Activated CD4-positive, alpha-beta T cell treated with anti-CD3 and anti-CD28 coated beads for 36 hours (primary cell): ENCODE measurements around the gene IKZF4. TPM values are rescaled to one million over a fixed set of nuclear protein-coding genes. Genes with fewer than 3 reads are reported as not detected.
A peak's percentile ranks its signal among the peaks of the same experiment; 100 is the strongest.

Experiments
- ATAC-seq: fragments of 200-7000 bp; cut with Tn5 transposase; one replicate; pipeline ENCODE4 v1.10.0; 2021; ENCODE audit warnings: mild to moderate bottlenecking, moderate library complexity
- CTCF ChIA-PET: fragments of 350-600 bp; sonication (Branson Sonifier 250); formaldehyde crosslinking; loops from one replicate; lab custom pipeline; 2021; ENCODE audit warnings: antibody characterized with exemption; lab: Charles Lee
- POLR2A ChIA-PET: fragments of 350-600 bp; sonication (Branson Sonifier 250); formaldehyde crosslinking; loops from one replicate; lab custom pipeline; 2021; ENCODE audit warnings: antibody characterized with exemption, inconsistent platforms; lab: Charles Lee
- DNase-seq: peaks from one replicate; pipeline ENCODE4 v3.0.0-alpha.2; 2020
- H3K27ac Mint-ChIP-seq: one replicate; pipeline ENCODE4 v1.8.0; 2021; ENCODE audit warnings: mixed read lengths
- H3K27me3 Mint-ChIP-seq: one replicate; pipeline ENCODE4 v1.8.0; 2021; ENCODE audit warnings: mixed read lengths
- H3K36me3 Mint-ChIP-seq: one replicate; pipeline ENCODE4 v1.8.0; 2021; ENCODE audit warnings: low read depth, mixed read lengths
- H3K4me1 Mint-ChIP-seq: one replicate; pipeline ENCODE4 v1.8.0; 2021; ENCODE audit warnings: mixed read lengths
- H3K4me3 Mint-ChIP-seq: one replicate; pipeline ENCODE4 v1.8.0; 2021; ENCODE audit warnings: mild to moderate bottlenecking, moderate library complexity, mixed read lengths
- H3K9me3 Mint-ChIP-seq: one replicate; pipeline ENCODE4 v1.8.0; 2021; ENCODE audit warnings: low read depth, mixed read lengths
- intact Hi-C, 2 experiments: fragments of 100-400 bp; cut with DNase I in 1 of 2; cut with micrococcal nuclease in 1 of 2; formaldehyde crosslinking; loops; one replicate each; pipeline versions ENCODE4 v1.14.2 to v1.15.1; 2022 to 2024; cut with DNase I, micrococcal nuclease
- total RNA-seq, 2 experiments: library from RNA; stranded (reverse); gene quantifications; one replicate each; pipeline ENCODE4 v1.2.3, GENCODE V29; 2021

Gene IKZF4
- total RNA-seq, 2 experiments from 2014 or later = 14.9 to 16.3 TPM

DNA sequence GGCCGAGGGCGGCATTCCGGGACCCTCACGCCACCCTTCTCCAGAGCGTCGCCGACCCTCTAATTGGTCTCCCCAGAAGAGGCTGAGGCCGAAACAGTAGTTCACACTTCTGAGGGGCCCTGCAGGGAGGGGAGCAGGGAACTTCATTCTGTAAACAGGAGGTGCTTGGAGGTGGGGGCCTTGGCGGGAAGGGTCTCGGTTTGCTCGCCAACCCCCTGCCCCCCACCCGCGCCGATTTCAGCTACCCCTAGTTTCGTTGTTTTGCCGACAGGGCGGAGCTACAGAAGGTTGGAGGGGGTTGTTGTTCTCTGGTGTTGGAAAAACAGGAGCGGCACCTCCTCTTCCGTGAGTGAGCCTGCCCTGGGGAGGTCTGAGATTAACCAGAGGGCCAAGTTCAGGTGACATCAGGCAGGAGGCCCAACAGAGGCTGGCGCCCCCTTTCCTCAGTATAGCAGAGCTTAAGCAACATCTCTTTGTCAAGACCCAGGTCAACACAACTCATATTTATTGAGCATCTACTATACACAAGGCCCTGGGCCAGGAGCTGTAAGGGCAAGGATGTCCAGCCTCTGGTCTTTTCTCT is 59.8 kb downstream of the IKZF4 start:
- peaks cover 6% of the 10 kb centered on the region for H3K27me3 Mint-ChIP-seq
- H3K27ac Mint-ChIP-seq = no peak overlapping the region
- ATAC-seq (no peak), DNase-seq (peak; percentile 16)
- H3K36me3 Mint-ChIP-seq = no peaks in the 10 kb centered on the region
- ChIA-PET POLR2A (no interaction called here), CTCF (interaction anchor here (0.9 to 2.6 kb wide), 5 partner anchors 21 to 342 kb away, joined by 3 to 7 read pairs (median 4); no protein-coding TSS in a partner anchor)
- intact Hi-C loops = loop anchor here in 1 of 2 experiments (1.0 to 5.0 kb wide), 2 partner anchors 24 to 33 kb away; partner anchors contain the start of gene PA2G4
- H3K9me3 Mint-ChIP-seq = no peaks in the 10 kb centered on the region
- H3K4me1 Mint-ChIP-seq = peaks cover 8% of the 10 kb centered on the region
- peak overlapping the region; percentile 74 for H3K4me3 Mint-ChIP-seq

DNA sequence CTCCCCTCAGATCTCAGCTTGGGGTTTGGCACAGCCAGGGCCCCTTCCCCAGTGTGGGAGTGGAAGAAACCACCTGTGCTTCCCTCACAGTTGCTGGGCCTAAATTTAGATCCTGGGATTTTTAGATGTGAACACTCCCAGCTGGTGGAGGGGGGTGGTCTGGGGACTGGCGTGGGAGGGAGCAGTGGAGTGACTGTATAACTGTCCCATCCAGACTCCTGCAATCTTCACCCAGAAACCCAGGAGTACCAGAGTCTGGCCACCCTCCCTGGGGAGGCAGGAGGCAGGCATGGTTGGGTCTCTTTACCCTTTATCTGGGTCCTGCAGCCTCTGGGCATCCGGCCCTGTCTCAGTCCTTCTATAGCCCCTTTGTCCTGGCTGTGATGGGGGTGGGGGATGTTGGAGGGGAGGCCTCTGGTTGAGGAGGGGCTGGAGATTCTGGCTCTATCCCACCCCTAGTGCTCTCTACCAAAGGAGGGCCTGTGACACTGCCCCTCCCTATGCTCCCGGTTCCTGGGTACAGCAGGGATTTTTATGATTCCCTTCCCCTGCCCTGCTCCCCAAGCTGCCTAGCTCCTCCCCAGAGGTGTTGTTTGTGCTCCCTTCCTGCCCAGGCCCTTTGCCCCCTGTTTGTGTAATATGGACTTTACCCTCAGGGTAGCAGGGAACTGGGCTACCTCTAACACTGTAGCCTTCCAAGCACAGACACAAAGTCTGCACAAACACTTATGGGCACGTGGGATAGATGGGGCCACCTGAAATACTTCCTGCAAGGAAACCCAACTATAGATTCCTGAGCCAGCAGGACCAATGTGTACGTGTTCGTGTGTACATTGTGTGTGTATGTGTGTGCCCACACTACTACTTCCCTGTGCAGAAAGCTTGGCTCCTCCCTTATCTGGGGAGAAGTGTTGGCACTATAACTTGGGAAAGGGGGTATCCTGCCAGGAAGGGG is 60.8 kb downstream of the IKZF4 start:
- CTCF ChIA-PET = interaction anchor here (0.7 to 2.6 kb wide), 5 partner anchors 22 to 544 kb away, joined by 3 to 7 read pairs (median 4); partner anchors contain the start of gene PA2G4
- ATAC-seq = no peak
- no peak overlapping the region for H3K4me3 Mint-ChIP-seq
- no peak for DNase-seq
- POLR2A ChIA-PET = no interaction called here
- H3K9me3 Mint-ChIP-seq = no peaks in the 10 kb centered on the region
- H3K4me1 Mint-ChIP-seq = peaks cover 8% of the 10 kb centered on the region
- H3K36me3 Mint-ChIP-seq = no peaks in the 10 kb centered on the region
- H3K27me3 Mint-ChIP-seq = peaks cover 6% of the 10 kb centered on the region
- no peak overlapping the region for H3K27ac Mint-ChIP-seq
- intact Hi-C loops = loop anchor here in 1 of 2 experiments (5.0 kb wide), 1 partner anchor 34 kb away; no protein-coding TSS in a partner anchor

DNA sequence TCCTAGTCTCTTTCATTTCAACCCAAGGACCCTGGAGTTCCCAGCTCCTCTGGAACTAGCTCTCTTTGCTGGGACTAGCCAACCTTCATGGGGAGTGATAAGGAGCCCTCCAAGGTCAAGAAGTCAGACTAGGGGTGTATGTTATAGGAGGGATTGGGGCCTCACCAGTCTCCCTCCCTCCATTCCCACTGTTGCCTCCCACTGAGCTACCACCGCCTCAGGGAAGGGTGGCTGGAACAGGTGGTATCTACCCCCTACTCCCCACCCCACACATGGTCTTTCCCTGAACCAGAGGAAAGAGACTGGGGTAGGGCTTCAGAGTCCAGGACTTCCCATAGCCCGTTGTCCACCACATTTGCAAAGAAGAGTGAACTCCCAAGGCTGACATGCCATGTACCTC is 61.5 kb downstream of the IKZF4 start:
- no peaks in the 10 kb centered on the region for H3K9me3 Mint-ChIP-seq

DNA sequence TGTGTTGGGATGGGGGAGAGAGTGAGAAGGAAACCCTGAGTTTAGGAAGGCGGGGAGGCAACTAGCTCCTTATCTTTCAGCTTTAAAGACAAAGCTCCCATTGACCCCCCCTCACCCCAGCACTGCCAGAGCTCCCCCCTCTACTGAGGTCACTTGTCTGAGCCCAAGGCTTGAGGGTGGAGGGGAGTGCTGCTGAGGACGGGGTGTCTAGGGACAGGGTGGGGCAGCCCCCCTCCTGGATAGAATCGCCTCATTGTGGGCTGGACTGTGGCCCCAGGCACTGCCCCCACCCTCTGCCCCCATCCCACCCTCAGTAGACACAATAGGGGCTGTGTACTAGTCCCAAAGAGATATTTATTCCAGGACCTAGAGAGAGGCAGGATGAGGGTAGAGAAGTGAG is 62.1 kb downstream of the IKZF4 start:
- no peak overlapping the region for H3K4me3 Mint-ChIP-seq
- CTCF ChIA-PET = interaction anchor here (1.0 to 2.6 kb wide), 5 partner anchors 18 to 87 kb away, joined by 3 to 7 read pairs (median 3); partner anchors contain the start of gene PA2G4
- H3K9me3 Mint-ChIP-seq = no peaks in the 10 kb centered on the region
- DNase-seq (no peak), ATAC-seq (no peak)
- intact Hi-C loops = loop anchor here in 1 of 2 experiments (5.0 kb wide), 1 partner anchor 36 kb away; no protein-coding TSS in a partner anchor
- H3K4me1 Mint-ChIP-seq = peaks cover 8% of the 10 kb centered on the region
- POLR2A ChIA-PET = interaction anchor here (0.6 kb wide), 1 partner anchor 37 kb away, joined by 3 read pairs; no protein-coding TSS in a partner anchor
- H3K27ac Mint-ChIP-seq = no peak overlapping the region
- no peaks in the 10 kb centered on the region for H3K36me3 Mint-ChIP-seq
- H3K27me3 Mint-ChIP-seq = peaks cover 6% of the 10 kb centered on the region

More for the DNA sequence above, 61.5 kb downstream of the IKZF4 start:
- Mint-ChIP-seq H3K4me1 (peaks cover 8% of the 10 kb centered on the region), H3K4me3 (no peak overlapping the region), H3K27me3 (peaks cover 6% of the 10 kb centered on the region), H3K27ac (no peak overlapping the region), H3K36me3 (no peaks in the 10 kb centered on the region)
- ChIA-PET POLR2A (no interaction called here), CTCF (interaction anchor here (0.7 to 2.6 kb wide), 6 partner anchors 22 to 544 kb away, joined by 3 to 7 read pairs (median 4); partner anchors contain the start of gene PA2G4)
- no peak for ATAC-seq
- intact Hi-C loops = loop anchor here in 1 of 2 experiments (5.0 kb wide), 1 partner anchor 35 kb away; no protein-coding TSS in a partner anchor
- DNase-seq = no peak

DNA sequence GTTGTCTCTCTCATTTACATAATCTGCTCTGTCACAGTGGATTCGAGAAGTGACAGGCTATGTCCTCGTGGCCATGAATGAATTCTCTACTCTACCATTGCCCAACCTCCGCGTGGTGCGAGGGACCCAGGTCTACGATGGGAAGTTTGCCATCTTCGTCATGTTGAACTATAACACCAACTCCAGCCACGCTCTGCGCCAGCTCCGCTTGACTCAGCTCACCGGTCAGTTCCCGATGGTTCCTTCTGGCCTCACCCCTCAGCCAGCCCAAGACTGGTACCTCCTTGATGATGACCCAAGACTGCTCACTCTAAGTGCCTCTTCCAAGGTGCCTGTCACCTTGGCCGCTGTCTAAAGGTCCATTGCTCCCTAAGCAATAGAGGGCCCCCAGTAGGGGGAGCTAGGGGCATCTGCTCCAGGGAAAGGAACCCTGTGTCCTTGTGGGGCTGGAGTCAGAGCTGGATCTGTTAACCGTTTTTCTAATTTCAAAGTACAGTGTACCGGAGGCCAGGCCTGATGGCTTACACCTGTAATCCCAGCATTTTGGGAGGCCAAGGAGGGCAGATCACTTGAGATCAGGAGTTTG is 64.2 kb downstream of the IKZF4 start:
- Mint-ChIP-seq H3K9me3 (no peaks in the 10 kb centered on the region), H3K4me1 (peaks cover 4% of the 10 kb centered on the region), H3K4me3 (no peak overlapping the region), H3K27me3 (peaks cover 6% of the 10 kb centered on the region), H3K27ac (no peak overlapping the region), H3K36me3 (no peaks in the 10 kb centered on the region)
- peak; percentile 51 for ATAC-seq
- CTCF ChIA-PET = interaction anchor here (0.5 to 1.8 kb wide), 8 partner anchors 10 to 438 kb away, joined by 3 to 6 read pairs (median 3); partner anchors contain the start of genes PA2G4, SLC39A5 and SMARCC2
- POLR2A ChIA-PET = interaction anchor here (0.6 kb wide), 1 partner anchor 111 kb away, joined by 4 read pairs; the partner anchor contains the start of gene RAB5B
- intact Hi-C loops = loop anchor here in 1 of 2 experiments (5.0 kb wide), 1 partner anchor 38 kb away; no protein-coding TSS in a partner anchor
- DNase-seq = peak; percentile 66

DNA sequence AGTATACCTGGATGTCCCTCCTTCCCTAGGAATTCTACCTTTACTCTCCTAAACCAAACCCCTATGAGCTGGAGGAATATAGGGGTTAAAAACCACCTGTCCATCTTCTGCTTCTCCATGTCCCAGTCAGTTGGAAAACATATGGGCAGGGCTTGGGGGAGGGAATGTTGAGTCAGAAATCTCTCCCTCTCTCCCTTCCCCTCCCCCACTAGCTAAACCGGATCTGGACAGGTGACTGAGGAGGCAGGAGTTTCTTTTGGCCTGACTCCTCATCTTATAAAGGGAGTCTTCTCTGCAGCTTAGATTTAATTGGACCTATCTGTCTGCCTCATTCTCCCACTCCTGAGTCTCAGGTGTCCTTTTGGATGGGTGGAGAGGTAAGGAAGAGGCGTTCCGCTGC is 65.3 kb downstream of the IKZF4 start:
- intact Hi-C loops = no loop called here
- Mint-ChIP-seq H3K36me3 (no peaks in the 10 kb centered on the region), H3K4me1 (no peaks in the 10 kb centered on the region), H3K27ac (no peak overlapping the region), H3K9me3 (no peaks in the 10 kb centered on the region), H3K27me3 (peaks cover 4% of the 10 kb centered on the region), H3K4me3 (no peak overlapping the region)
- ATAC-seq = no peak
- DNase-seq = no peak
- ChIA-PET POLR2A (no interaction called here), CTCF (interaction anchor here (0.6 to 1.8 kb wide), 5 partner anchors 9 to 161 kb away, joined by 3 to 6 read pairs (median 3); partner anchors contain the start of genes PA2G4, SLC39A5 and SMARCC2)

DNA sequence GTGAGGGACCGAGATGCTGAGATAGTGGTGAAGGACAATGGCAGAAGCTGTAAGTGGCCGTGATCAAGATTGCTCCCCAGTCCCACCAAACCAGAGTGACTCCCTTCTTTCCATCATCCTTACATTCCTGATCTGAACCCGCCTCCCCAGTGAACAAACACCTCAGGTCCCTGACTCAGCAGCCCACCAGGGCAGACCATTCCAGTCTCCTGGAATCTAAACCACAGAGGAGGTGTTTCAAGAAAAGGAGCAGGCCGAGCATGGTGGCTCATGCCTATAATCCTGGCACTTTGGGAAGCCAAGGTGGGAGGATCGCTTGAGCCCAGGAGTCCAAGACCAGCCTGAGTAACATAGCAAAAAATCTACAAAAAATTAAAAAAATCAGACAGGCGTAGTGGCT is 65.8 kb downstream of the IKZF4 start:
- H3K4me3 Mint-ChIP-seq = no peak overlapping the region
- H3K4me1 Mint-ChIP-seq = no peaks in the 10 kb centered on the region
- H3K27ac Mint-ChIP-seq = no peak overlapping the region
- ChIA-PET CTCF (interaction anchor here (0.9 to 1.3 kb wide), 2 partner anchors 103 to 160 kb away, joined by 3 to 4 read pairs; partner anchors contain the start of gene SMARCC2), POLR2A (no interaction called here)
- intact Hi-C loops = no loop called here
- no peaks in the 10 kb centered on the region for H3K36me3 Mint-ChIP-seq
- DNase-seq (no peak), ATAC-seq (no peak)
- H3K27me3 Mint-ChIP-seq = peaks cover 3% of the 10 kb centered on the region
- H3K9me3 Mint-ChIP-seq = no peaks in the 10 kb centered on the region

DNA sequence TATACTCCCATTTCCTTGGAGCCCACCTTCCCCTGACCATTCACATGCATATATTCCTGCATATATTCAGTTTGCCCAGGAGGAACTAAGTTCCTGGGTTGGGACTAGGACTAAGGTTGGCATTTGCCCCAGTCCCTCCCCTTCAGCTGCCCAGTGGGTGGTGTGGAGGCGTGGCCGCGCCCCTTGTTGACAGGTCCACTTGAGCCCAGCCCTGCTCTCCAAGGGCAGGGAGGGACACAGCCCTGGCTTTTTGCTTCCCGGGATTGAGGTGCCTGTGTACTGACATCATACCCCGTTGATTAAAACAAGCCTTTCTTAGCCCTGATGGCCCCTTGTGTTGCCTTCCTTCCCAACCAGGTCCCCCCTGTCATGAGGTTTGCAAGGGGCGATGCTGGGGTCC is 66.4 kb downstream of the IKZF4 start:
- Mint-ChIP-seq H3K27me3 (no peaks in the 10 kb centered on the region), H3K4me3 (no peak overlapping the region), H3K9me3 (no peaks in the 10 kb centered on the region), H3K27ac (no peak overlapping the region), H3K36me3 (no peaks in the 10 kb centered on the region), H3K4me1 (no peaks in the 10 kb centered on the region)
- no peak for DNase-seq
- intact Hi-C loops = no loop called here
- POLR2A ChIA-PET = no interaction called here
- CTCF ChIA-PET = no interaction called here
- ATAC-seq = no peak

Other genes starting within 250 kb of the IKZF4 start
- gene SARNP, start 203.3 kb upstream of the IKZF4 start, total RNA-seq = 100 to 1,000 TPM; 111 to 114 TPM
- 10 to 100 TPM; 29.4 to 35.6 TPM for gene ORMDL2, start 203.0 kb upstream of the IKZF4 start, total RNA-seq
- 10 to 100 TPM; 29.9 to 31.1 TPM for gene DNAJC14, start 191.5 kb upstream of the IKZF4 start, total RNA-seq
- not detected for gene MMP19, start 178.1 kb upstream of the IKZF4 start, total RNA-seq
- 10 to 100 TPM; 24.6 to 30.2 TPM for gene PYM1, start 93.1 kb upstream of the IKZF4 start, total RNA-seq
- 100 to 1,000 TPM; 341 to 385 TPM for gene DGKA, start 89.9 kb upstream of the IKZF4 start, total RNA-seq
- gene PMEL, start 55.0 kb upstream of the IKZF4 start, total RNA-seq = 1 to 10 TPM in 1 of 2 experiments, under 1 TPM in 1; 0.86 to 1.2 TPM
- gene CDK2, start 54.2 kb upstream of the IKZF4 start, total RNA-seq = 100 to 1,000 TPM; 104 to 149 TPM
- 10 to 100 TPM; 33.2 to 35.1 TPM for gene RAB5B, start 47.0 kb upstream of the IKZF4 start, total RNA-seq
- gene SUOX, start 23.8 kb upstream of the IKZF4 start, total RNA-seq = 1 to 10 TPM; 2.9 to 3.4 TPM
- 10 to 100 TPM; 33.9 to 64.0 TPM for gene RPS26, start 20.9 kb downstream of the IKZF4 start, total RNA-seq
- gene ERBB3, start 59.1 kb downstream of the IKZF4 start, total RNA-seq = under 1 TPM; 0.32 to 0.57 TPM
- 100 to 1,000 TPM; 446 to 695 TPM for gene PA2G4, start 83.5 kb downstream of the IKZF4 start, total RNA-seq
- 1,000 to 10,000 TPM; 5,101 to 9,949 TPM for gene RPL41, start 95.6 kb downstream of the IKZF4 start, total RNA-seq
- gene ZC3H10, start 97.2 kb downstream of the IKZF4 start, total RNA-seq = 1 to 10 TPM; 6.4 to 6.5 TPM
- gene ESYT1, start 107.2 kb downstream of the IKZF4 start, total RNA-seq = 100 to 1,000 TPM; 132 to 160 TPM
- gene MYL6B, start 131.5 kb downstream of the IKZF4 start, total RNA-seq = 10 to 100 TPM; 76.3 to 79.3 TPM
- gene MYL6, start 137.3 kb downstream of the IKZF4 start, total RNA-seq = 100 to 1,000 TPM; 692 to 918 TPM
- 100 to 1,000 TPM in 1 of 2 experiments, 10 to 100 TPM in 1; 96.9 to 123 TPM for gene SMARCC2, start 168.4 kb downstream of the IKZF4 start, total RNA-seq
- gene RNF41, start 200.9 kb downstream of the IKZF4 start, total RNA-seq = 10 to 100 TPM; 25.2 to 28.8 TPM
- gene NABP2, start 203.3 kb downstream of the IKZF4 start, total RNA-seq = 10 to 100 TPM; 69.1 to 76.0 TPM
- gene SLC39A5, start 209.0 kb downstream of the IKZF4 start, total RNA-seq = 1 to 10 TPM in 1 of 2 experiments, under 1 TPM in 1; 0.53 to 1.3 TPM
- gene ANKRD52, start 237.3 kb downstream of the IKZF4 start, total RNA-seq = 10 to 100 TPM; 29.2 to 31.0 TPM
- 1 to 10 TPM; 5.2 to 7.5 TPM for gene COQ10A, start 245.9 kb downstream of the IKZF4 start, total RNA-seq